ENCODE data around the gene MVD. TPM values are rescaled to one million over a fixed set of nuclear protein-coding genes. Genes with fewer than 3 reads are reported as not detected.
"Not testable (repeated sequence)": the region's sequence is repeated elsewhere in the genome, so short reads cannot be mapped to it uniquely, and the experiment has no call there.

The MVD gene
- polyA plus RNA-seq, 4 donors, result 24.9 to 41.0 (median 37.7) TPM

- no peak for DNase-seq (ENCODE audit: low read depth in 4 of 4, low spot score in 2 of 4)
Measured at GRCh38 chr16:88685156-88686061, 22.5 kb upstream of the MVD start.

- DNase-seq (ENCODE audit: low read depth in 4 of 4, low spot score in 2 of 4), result no peak
Measured at GRCh38 chr16:88684569-88685155, 21.8 kb upstream of the MVD start.

- no peak for DNase-seq (ENCODE audit: low read depth in 4 of 4, low spot score in 2 of 4)
Measured at GRCh38 chr16:88681709-88682451, 19.0 kb upstream of the MVD start.

- no peak for DNase-seq (ENCODE audit: low read depth in 4 of 4, low spot score in 2 of 4)
Measured at GRCh38 chr16:88681084-88681680, 18.3 kb upstream of the MVD start.

- DNase-seq (ENCODE audit: low read depth in 4 of 4, low spot score in 2 of 4), result no peak
Measured at GRCh38 chr16:88680554-88681083, 17.7 kb upstream of the MVD start.

- no peak for DNase-seq (ENCODE audit: low read depth in 4 of 4, low spot score in 2 of 4)
Measured at GRCh38 chr16:88678224-88678979, 15.5 kb upstream of the MVD start.

GRCh38 chr16:88677721-88678120 is 14.8 kb upstream of the MVD start:
- DNase-seq (ENCODE audit: low read depth in 4 of 4, low spot score in 2 of 4), result no peak

GRCh38 chr16:88676502-88677242 is 13.8 kb upstream of the MVD start:
- DNase-seq (ENCODE audit: low read depth in 4 of 4, low spot score in 2 of 4), result no peak

- no peak for DNase-seq (ENCODE audit: low read depth in 4 of 4, low spot score in 2 of 4)
Measured at GRCh38 chr16:88673716-88674379, 11.0 kb upstream of the MVD start.

- DNase-seq (ENCODE audit: low read depth in 4 of 4, low spot score in 2 of 4), result no peak
Measured at GRCh38 chr16:88672776-88673175, 9.9 kb upstream of the MVD start.

GRCh38 chr16:88671806-88672205 is 8.9 kb upstream of the MVD start:
- DNase-seq (ENCODE audit: low read depth in 4 of 4, low spot score in 2 of 4), result no peak

- no peak for DNase-seq (ENCODE audit: low read depth in 4 of 4, low spot score in 2 of 4)
Measured at GRCh38 chr16:88669980-88670379, 7.1 kb upstream of the MVD start.

- not testable (repeated sequence) for DNase-seq (ENCODE audit: low read depth in 4 of 4, low spot score in 2 of 4)
Measured at GRCh38 chr16:88669493-88669892, 6.6 kb upstream of the MVD start.

- DNase-seq (ENCODE audit: low read depth in 4 of 4, low spot score in 2 of 4), result no peak
Measured at GRCh38 chr16:88667461-88667860, 4.6 kb upstream of the MVD start.

- no peak for DNase-seq (ENCODE audit: low read depth in 4 of 4, low spot score in 2 of 4)
Measured at GRCh38 chr16:88665570-88665969, 2.7 kb upstream of the MVD start.

- no peak for DNase-seq (ENCODE audit: low read depth in 4 of 4, low spot score in 2 of 4)
Measured at GRCh38 chr16:88665148-88665547, 2.3 kb upstream of the MVD start.

GRCh38 chr16:88662222-88662842 is 559 bp downstream of the MVD start:
- DNase-seq (ENCODE audit: low read depth in 4 of 4, low spot score in 2 of 4), result no peak

- no peak for DNase-seq (ENCODE audit: low read depth in 4 of 4, low spot score in 2 of 4)
Measured at GRCh38 chr16:88661468-88661867, 1.4 kb downstream of the MVD start.
